ENCODE measurements around the gene ZBTB22.

DNA sequence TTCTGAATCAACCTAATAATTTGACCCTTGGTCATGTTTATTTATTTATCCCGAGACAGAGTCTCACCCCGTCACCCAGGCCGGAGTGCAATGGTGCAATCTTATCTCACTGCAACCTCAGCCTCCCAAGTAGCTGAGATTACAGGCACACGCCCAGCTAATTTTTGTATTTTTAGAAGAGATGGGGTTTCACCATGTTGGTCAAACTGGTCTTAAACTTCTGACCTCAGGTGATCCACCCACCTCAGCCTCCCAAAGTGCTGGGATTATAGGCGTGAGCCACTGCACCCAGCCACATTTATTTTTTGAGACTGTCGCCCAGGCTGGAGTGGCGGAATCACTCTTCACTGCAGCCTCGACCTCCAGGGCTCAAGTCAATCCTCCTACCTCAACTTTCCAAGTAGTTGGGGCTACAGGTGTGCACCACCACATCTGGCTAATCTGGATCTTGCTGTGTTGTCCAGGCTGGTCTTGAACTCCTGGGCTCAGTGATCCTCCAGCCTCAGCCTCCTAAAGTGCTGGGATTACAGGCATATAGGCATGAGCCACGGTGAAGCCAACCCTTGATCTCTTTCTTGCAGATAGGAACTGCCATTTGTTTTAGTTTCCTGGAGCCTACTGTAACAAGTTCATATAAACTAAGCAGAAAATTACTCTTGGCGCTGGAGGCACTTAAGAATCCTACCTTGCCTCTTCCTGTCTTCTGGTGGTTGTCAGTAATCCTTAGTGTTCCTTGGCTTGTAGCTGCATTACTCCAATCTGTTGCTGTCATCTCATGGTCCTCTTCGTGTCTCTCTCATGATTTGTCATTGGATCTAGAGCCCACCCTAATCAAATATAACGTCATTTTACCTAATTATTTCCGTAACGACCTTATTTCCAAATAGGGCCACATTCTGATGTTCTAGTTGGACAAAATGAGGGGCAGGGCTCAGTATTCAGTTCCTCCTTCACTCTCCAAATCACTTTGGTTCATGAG lies 43.3 kb downstream of the ZBTB22 start:
- TF ChIP-seq, protein P1, sequence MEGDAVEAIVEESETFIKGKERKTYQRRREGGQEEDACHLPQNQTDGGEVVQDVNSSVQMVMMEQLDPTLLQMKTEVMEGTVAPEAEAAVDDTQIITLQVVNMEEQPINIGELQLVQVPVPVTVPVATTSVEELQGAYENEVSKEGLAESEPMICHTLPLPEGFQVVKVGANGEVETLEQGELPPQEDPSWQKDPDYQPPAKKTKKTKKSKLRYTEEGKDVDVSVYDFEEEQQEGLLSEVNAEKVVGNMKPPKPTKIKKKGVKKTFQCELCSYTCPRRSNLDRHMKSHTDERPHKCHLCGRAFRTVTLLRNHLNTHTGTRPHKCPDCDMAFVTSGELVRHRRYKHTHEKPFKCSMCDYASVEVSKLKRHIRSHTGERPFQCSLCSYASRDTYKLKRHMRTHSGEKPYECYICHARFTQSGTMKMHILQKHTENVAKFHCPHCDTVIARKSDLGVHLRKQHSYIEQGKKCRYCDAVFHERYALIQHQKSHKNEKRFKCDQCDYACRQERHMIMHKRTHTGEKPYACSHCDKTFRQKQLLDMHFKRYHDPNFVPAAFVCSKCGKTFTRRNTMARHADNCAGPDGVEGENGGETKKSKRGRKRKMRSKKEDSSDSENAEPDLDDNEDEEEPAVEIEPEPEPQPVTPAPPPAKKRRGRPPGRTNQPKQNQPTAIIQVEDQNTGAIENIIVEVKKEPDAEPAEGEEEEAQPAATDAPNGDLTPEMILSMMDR (IDR thresholded peaks at IDR 0.05): no peak
- TF ChIP-seq POLR2A (IDR thresholded peaks at IDR 0.05): no peak

All from prostate gland (tissue), 2 donors.